B cell (primary cell): ENCODE data around the gene SCARB2. TPM values are rescaled to one million over a fixed set of nuclear protein-coding genes. Genes with fewer than 3 reads are reported as not detected.

Source experiments
- ATAC-seq: fragments of 200-7000 bp; cut with Tn5 transposase; one replicate; pipeline ENCODE4 v1.10.0; 2021; ENCODE audit warnings: low read depth, mild to moderate bottlenecking, moderate number of reproducible peaks, moderate library complexity
- CTCF ChIA-PET: fragments of 350-600 bp; sonication (Branson Sonifier 250); formaldehyde crosslinking; loops from one replicate; lab custom pipeline; 2021; ENCODE audit warnings: antibody characterized with exemption, inconsistent platforms; lab: Charles Lee
- POLR2A ChIA-PET: fragments of 350-600 bp; sonication (Branson Sonifier 250); formaldehyde crosslinking; loops from one replicate; lab custom pipeline; 2021; ENCODE audit warnings: antibody characterized with exemption; lab: Charles Lee
- DNase-seq: peaks from one replicate; pipeline ENCODE4 v3.0.0; 2013
- H2AFZ ChIP-seq: 2 replicates; pipeline ENCODE4 v1.6.1; 2012; ENCODE audit warnings: mild to moderate bottlenecking, low read depth, low read length; ENCODE audit not compliant: insufficient read depth, poor library complexity, severe bottlenecking
- H3K27ac ChIP-seq, 2 donors: 1 replicate in 1 of 2; 2 replicates in 1 of 2; pipeline ENCODE4 v1.5.1; 2012 to 2013; ENCODE audit warnings: low read length in 2 of 2, mild to moderate bottlenecking in 2 of 2, moderate library complexity in 1 of 2
- H3K27me3 ChIP-seq, 4 experiments: fragments of 200-600 bp in 1 of 4; sonication (generic) in 1 of 4; replicated peaks in 1 of 4; 1 replicate in 2 of 4; 2 replicates in 2 of 4; pipeline versions ENCODE4 v1.6.1 to v1.7.0; 2013 to 2016; ENCODE audit warnings: low read length in 3 of 4, mild to moderate bottlenecking in 2 of 4, mixed read lengths in 1 of 4, moderate library complexity in 1 of 4; ENCODE audit not compliant: insufficient read depth in 4 of 4, control insufficient read depth in 3 of 4; ENCODE audit errors: control extremely low read depth in 1 of 4
- H3K36me3 ChIP-seq, 2 experiments: replicated peaks in 1 of 2; 1 replicate in 1 of 2; 2 replicates in 1 of 2; pipeline versions ENCODE4 v1.6.1 to v1.7.1; 2013; ENCODE audit warnings: low read length in 1 of 2; ENCODE audit not compliant: insufficient read depth in 2 of 2, control insufficient read depth in 1 of 2; ENCODE audit errors: control extremely low read depth in 1 of 2, extremely low read depth in 1 of 2
- H3K4me1 ChIP-seq, 2 donors: fragments of 200-600 bp in 1 of 2; sonication (generic) in 1 of 2; 1 replicate in 1 of 2; 2 replicates in 1 of 2; pipeline versions ENCODE4 v1.5.1 to v1.6.1; 2013 to 2017; ENCODE audit warnings: low read length in 2 of 2; ENCODE audit not compliant: control insufficient read depth in 2 of 2, insufficient read depth in 2 of 2
- H3K4me2 ChIP-seq: replicated peaks from 2 replicates; pipeline ENCODE3; 2012; ENCODE audit warnings: mild to moderate bottlenecking, low read depth, low read length; ENCODE audit not compliant: poor library complexity, severe bottlenecking
- H3K4me3 ChIP-seq, 5 experiments: fragments of 200-600 bp in 1 of 5; sonication (generic) in 1 of 5; 1 replicate in 3 of 5; 2 replicates in 2 of 5; pipeline versions ENCODE4 v1.5.1 to v1.7.0; 2011 to 2016; ENCODE audit warnings: low read length in 4 of 5, mild to moderate bottlenecking in 4 of 5, low read depth in 2 of 5, control low read depth in 1 of 5, moderate library complexity in 1 of 5; ENCODE audit not compliant: insufficient read depth in 1 of 5; ENCODE audit errors: control extremely low read depth in 1 of 5, extremely low read depth in 1 of 5
- H3K79me2 ChIP-seq: fragments of 200-600 bp; sonication (generic); one replicate; pipeline ENCODE4 v1.6.0; 2016; ENCODE audit warnings: low read length; ENCODE audit not compliant: control insufficient read depth, insufficient read depth
- H3K9ac ChIP-seq: fragments of 200-600 bp; sonication (generic); 2 replicates; pipeline ENCODE4 v1.6.1; 2017; ENCODE audit warnings: mild to moderate bottlenecking, low read length, moderate library complexity
- H3K9me3 ChIP-seq, 3 donors: one replicate each; pipeline versions ENCODE4 v1.6.1 to v1.7.1; 2013; ENCODE audit warnings: low read length in 2 of 3; ENCODE audit not compliant: control insufficient read depth in 2 of 3, insufficient read depth in 1 of 3; ENCODE audit errors: control extremely low read depth in 1 of 3
- H4K20me1 ChIP-seq: 2 replicates; pipeline ENCODE4 v1.6.0; 2012; ENCODE audit warnings: mild to moderate bottlenecking, low read length; ENCODE audit not compliant: insufficient read depth, control insufficient read depth, poor library complexity, severe bottlenecking
- H3K27ac Mint-ChIP-seq: one replicate; pipeline ENCODE4 v1.8.0; 2021; ENCODE audit warnings: mixed read lengths
- H3K27me3 Mint-ChIP-seq: one replicate; pipeline ENCODE4 v1.8.0; 2021; ENCODE audit warnings: mixed read lengths
- H3K4me1 Mint-ChIP-seq: one replicate; pipeline ENCODE4 v1.8.0; 2021; ENCODE audit warnings: mixed read lengths
- H3K4me3 Mint-ChIP-seq: one replicate; pipeline ENCODE4 v1.8.0; 2021; ENCODE audit warnings: mixed read lengths
- H3K9me3 Mint-ChIP-seq: one replicate; pipeline ENCODE4 v1.8.0; 2022; ENCODE audit warnings: mixed read lengths; ENCODE audit not compliant: insufficient read depth
- EZH2 ChIP-seq: IDR thresholded peaks from 2 replicates; pipeline ENCODE4 v1.6.1; 2012; ENCODE audit warnings: borderline replicate concordance, low read depth, mild to moderate bottlenecking, moderate library complexity, low read length; ENCODE audit not compliant: insufficient read depth, poor library complexity, severe bottlenecking
- WGBS: methylation state at CpG from one replicate; pipeline ENCODE4 v1.1.5; 2013; ENCODE audit warnings: missing lambda C conversion rate; ENCODE audit not compliant: insufficient coverage; 5-methylcytosine and 5-hydroxymethylcytosine counted together
- intact Hi-C: fragments of 100-400 bp; cut with micrococcal nuclease; formaldehyde crosslinking; loops from one replicate; pipeline ENCODE4 v1.10.0; 2022
- polyA plus RNA-seq: library from polyadenylated mRNA; depleted of rRNA; stranded (reverse); fragments of >200 nt; gene quantifications from 2 replicates; pipeline ENCODE4 v1.2.3, GENCODE V29; 2012
- total RNA-seq, 2 donors: library from RNA; stranded (reverse); fragments of 120-200 nt in 1 of 2; gene quantifications; 1 replicate in 1 of 2; 2 replicates in 1 of 2; pipeline versions ENCODE4 v1.2.3 to v1.2.4, GENCODE V29; 2013 to 2022
- TF ChIP-seq, protein P1 (sequence below): fragments of 200-600 bp; IDR thresholded peaks from one replicate; pipeline ENCODE4 v1.8.0; 2022; ENCODE audit warnings: antibody characterized with exemption, mild to moderate bottlenecking

The SCARB2 gene
- total and polyA plus RNA-seq, 2 donors (not counting 1 experiment from before 2014, with no cell fraction given): 7.8 to 30.3 TPM

DNA sequence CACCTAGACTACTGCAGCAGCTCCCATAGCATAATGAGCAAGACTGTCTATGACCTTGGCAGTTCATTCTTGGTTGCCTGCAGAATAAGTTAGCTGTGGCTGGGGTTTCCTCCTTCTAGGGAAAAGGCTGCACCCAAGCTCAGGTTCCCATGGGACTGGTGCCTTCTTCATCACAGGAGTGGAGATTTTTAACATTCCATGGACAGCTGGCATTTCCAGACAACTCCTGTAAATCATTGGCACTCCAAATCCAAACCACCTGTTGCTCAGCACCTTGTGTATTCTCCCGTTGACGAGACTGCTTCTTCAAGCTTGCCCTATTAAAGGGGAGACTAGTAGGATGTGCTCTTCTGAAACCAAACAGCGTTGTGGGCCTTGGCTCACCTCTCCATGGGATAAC lies 57.6 kb downstream of the SCARB2 start:
- Histone ChIP-seq H2AFZ (no peak overlapping the region), H3K4me2 (no peak overlapping the region), H3K9ac (no peak overlapping the region), H3K79me2 (no peaks in the 10 kb centered on the region), H3K27ac (no peak overlapping the region), H4K20me1 (no peaks in the 10 kb centered on the region), H3K27me3 (no peaks in the 10 kb centered on the region), H3K9me3 (peaks cover 0 to 5% (median 0%) of the 10 kb centered on the region in 3 donors), H3K36me3 (peaks cover under 1 to 3% of the 10 kb centered on the region in 2 experiments), H3K4me3 (no peak overlapping the region), H3K4me1 (no peaks in the 10 kb centered on the region)
- no peak for ATAC-seq
- Mint-ChIP-seq H3K27ac (no peak overlapping the region), H3K4me1 (no peaks in the 10 kb centered on the region), H3K9me3 (peaks cover 4% of the 10 kb centered on the region), H3K4me3 (no peak overlapping the region), H3K27me3 (no peaks in the 10 kb centered on the region)
- no CpG with 5 or more reads among the region's 3 CpGs for WGBS
- intact Hi-C loops: no loop called here
- DNase-seq: no peak
- TF ChIP-seq, protein P1, sequence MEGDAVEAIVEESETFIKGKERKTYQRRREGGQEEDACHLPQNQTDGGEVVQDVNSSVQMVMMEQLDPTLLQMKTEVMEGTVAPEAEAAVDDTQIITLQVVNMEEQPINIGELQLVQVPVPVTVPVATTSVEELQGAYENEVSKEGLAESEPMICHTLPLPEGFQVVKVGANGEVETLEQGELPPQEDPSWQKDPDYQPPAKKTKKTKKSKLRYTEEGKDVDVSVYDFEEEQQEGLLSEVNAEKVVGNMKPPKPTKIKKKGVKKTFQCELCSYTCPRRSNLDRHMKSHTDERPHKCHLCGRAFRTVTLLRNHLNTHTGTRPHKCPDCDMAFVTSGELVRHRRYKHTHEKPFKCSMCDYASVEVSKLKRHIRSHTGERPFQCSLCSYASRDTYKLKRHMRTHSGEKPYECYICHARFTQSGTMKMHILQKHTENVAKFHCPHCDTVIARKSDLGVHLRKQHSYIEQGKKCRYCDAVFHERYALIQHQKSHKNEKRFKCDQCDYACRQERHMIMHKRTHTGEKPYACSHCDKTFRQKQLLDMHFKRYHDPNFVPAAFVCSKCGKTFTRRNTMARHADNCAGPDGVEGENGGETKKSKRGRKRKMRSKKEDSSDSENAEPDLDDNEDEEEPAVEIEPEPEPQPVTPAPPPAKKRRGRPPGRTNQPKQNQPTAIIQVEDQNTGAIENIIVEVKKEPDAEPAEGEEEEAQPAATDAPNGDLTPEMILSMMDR: no peak
- TF ChIP-seq EZH2: no peak
- ChIA-PET POLR2A (no interaction called here), CTCF (interaction anchor here (0.8 to 1.4 kb wide), 2 partner anchors 24 to 160 kb away, joined by 3 to 9 read pairs; no protein-coding TSS in a partner anchor)

DNA sequence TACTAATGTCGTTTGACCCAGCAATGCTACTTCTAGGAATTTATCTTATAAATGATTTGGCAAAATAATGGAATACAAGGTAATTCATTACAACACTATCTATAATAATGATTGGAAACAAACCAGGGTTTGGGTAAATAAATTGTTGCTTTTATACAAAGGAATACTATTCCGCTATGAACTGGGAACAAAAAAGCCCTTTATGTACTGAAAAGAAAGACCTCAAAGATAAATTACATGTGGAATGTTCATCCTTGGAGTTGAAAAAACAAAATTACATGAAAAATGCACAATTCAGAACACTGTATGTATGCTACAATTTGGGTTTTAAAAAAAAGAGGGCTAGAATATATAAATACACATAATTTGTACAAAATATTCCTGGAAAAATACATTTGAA lies 60.3 kb downstream of the SCARB2 start:
- WGBS: no CpG with 5 or more reads among the region's 2 CpGs
- no peaks in the 10 kb centered on the region for H3K27me3 Mint-ChIP-seq
- intact Hi-C loops: no loop called here

More for the DNA sequence above, 60.3 kb downstream of the SCARB2 start:
- H3K27ac ChIP-seq: no peak overlapping the region
- H3K4me1 ChIP-seq: peaks cover 7 to 10% of the 10 kb centered on the region in 2 donors
- peaks cover 9% of the 10 kb centered on the region for H3K4me1 Mint-ChIP-seq
- no peak overlapping the region for H3K4me3 Mint-ChIP-seq
- H3K4me2 ChIP-seq: no peak overlapping the region
- H3K27ac Mint-ChIP-seq: no peak overlapping the region
- no peak overlapping the region for H3K9ac ChIP-seq
- H3K79me2 ChIP-seq: peaks cover 5% of the 10 kb centered on the region
- peaks cover 0 to 5% (median 0%) of the 10 kb centered on the region in 3 donors for H3K9me3 ChIP-seq
- no peak for TF ChIP-seq EZH2
- TF ChIP-seq, protein P1: no peak
- DNase-seq (no peak), ATAC-seq (no peak)
- POLR2A ChIA-PET: no interaction called here
- no peaks in the 10 kb centered on the region for H3K27me3 ChIP-seq
- H3K36me3 ChIP-seq: no peaks in the 10 kb centered on the region
- H3K9me3 Mint-ChIP-seq: peaks cover 4% of the 10 kb centered on the region
- CTCF ChIA-PET: no interaction called here
- H2AFZ ChIP-seq: no peak overlapping the region
- no peak overlapping the region for H3K4me3 ChIP-seq
- no peaks in the 10 kb centered on the region for H4K20me1 ChIP-seq
